DND-41 (cell line): ENCODE data around the gene ADCK1.

Experiments
- ATAC-seq: fragments of 200-7000 bp; cut with Tn5 transposase; 3 replicates; pipeline ENCODE4 v1.9.1; 2021; ENCODE audit warnings: low read depth; ENCODE audit not compliant: insufficient read depth
- DNase-seq: peaks from one replicate; pipeline ENCODE4 v3.0.0-alpha.2; 2020
- H2AFZ ChIP-seq: 2 replicates; pipeline ENCODE4 v1.6.0; 2012; ENCODE audit warnings: low read depth, low read length
- H3K27ac ChIP-seq: 2 replicates; pipeline ENCODE4 v1.5.1; 2012; ENCODE audit warnings: low read length, inconsistent platforms
- H3K27me3 ChIP-seq: fragments of 200-600 bp; sonication (generic); 2 replicates; pipeline ENCODE4 v1.6.0; 2012; ENCODE audit warnings: low read length, mild to moderate bottlenecking, inconsistent platforms; ENCODE audit not compliant: insufficient read depth, poor library complexity
- H3K36me3 ChIP-seq: 2 replicates; pipeline ENCODE4 v1.5.1; 2012; ENCODE audit warnings: low read length, inconsistent platforms; ENCODE audit not compliant: insufficient read depth
- H3K4me1 ChIP-seq: 2 replicates; pipeline ENCODE4 v1.5.1; 2012; ENCODE audit warnings: mild to moderate bottlenecking, low read length; ENCODE audit not compliant: insufficient read depth
- H3K4me2 ChIP-seq: 2 replicates; pipeline ENCODE4 v1.6.0; 2012; ENCODE audit warnings: mild to moderate bottlenecking, moderate library complexity, low read length, inconsistent platforms; ENCODE audit not compliant: insufficient read depth
- H3K4me3 ChIP-seq, 2 experiments: fragments of 200-600 bp in 1 of 2; shearing (Covaris generic) in 1 of 2; 2 replicates each; pipeline ENCODE4 v1.5.1; 2012 to 2016; ENCODE audit warnings: inconsistent platforms in 2 of 2, low read length in 2 of 2, mild to moderate bottlenecking in 2 of 2, low read depth in 1 of 2, moderate library complexity in 1 of 2
- H3K79me2 ChIP-seq: 2 replicates; pipeline ENCODE4 v1.6.0; 2012; ENCODE audit warnings: low read length, inconsistent platforms; ENCODE audit not compliant: insufficient read depth
- H3K9ac ChIP-seq: 2 replicates; pipeline ENCODE4 v1.6.0; 2012; ENCODE audit warnings: low read depth, mild to moderate bottlenecking, inconsistent platforms, low read length, moderate library complexity
- H3K9me3 ChIP-seq: 2 replicates; pipeline ENCODE4 v1.5.1; 2012; ENCODE audit warnings: low read length, moderate library complexity, mild to moderate bottlenecking, inconsistent platforms; ENCODE audit not compliant: insufficient read depth, severe bottlenecking
- H4K20me1 ChIP-seq: 2 replicates; pipeline ENCODE4 v1.6.0; 2012; ENCODE audit warnings: low read length; ENCODE audit not compliant: insufficient read depth
- EZH2 ChIP-seq: IDR thresholded peaks from 3 replicates; pipeline ENCODE4 v1.6.1; 2012; ENCODE audit warnings: borderline replicate concordance, low read depth, mild to moderate bottlenecking, moderate library complexity, low read length, inconsistent platforms; ENCODE audit not compliant: severe bottlenecking
- TF ChIP-seq, protein P1 (sequence below): IDR thresholded peaks from 2 replicates; pipeline ENCODE4 v1.5.1; 2012; ENCODE audit warnings: borderline replicate concordance, low read length, moderate library complexity, mild to moderate bottlenecking; ENCODE audit not compliant: poor library complexity, severe bottlenecking; ENCODE audit errors: extremely low read depth

The ADCK1 gene

DNA sequence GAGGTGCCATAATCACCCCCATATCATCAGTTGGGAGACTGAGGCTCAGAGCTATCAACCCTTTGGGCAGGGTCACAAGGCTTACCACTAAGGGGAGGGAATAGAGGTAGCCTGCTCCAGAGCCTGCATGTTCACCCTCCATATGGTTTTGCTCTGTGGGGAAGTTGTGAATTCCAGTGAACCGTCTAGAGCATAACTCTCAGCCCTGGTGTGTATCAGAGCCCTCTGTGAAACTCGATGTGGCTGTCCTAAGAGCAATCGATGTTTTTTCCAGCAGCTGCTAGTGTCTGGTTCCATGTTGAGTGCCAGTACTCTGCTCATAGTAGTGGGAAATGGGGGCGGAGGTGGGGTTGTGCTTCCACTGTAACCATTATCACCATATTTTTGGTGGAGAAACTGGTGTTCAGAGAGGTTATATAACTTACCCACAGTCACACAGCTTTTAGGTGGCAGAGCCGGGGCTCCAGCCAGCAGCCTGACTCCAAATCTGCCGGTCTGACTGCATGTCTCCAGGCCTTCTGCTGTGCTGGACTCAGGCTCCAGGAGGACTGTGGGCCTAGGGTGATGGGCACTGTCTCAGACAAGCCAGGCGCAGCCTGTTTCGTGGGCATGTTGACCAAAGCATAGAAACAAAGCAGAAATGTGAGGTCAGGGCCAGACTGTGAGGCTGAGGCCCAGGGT is 104.2 kb downstream of the ADCK1 start:
- ATAC-seq (no peak), DNase-seq (no peak)
- Histone ChIP-seq H3K36me3 (no peaks in the 10 kb centered on the region; the same call in 1 of the 2 replicates), H3K4me2 (no peak overlapping the region), H4K20me1 (no peaks in the 10 kb centered on the region; the same call in 1 of the 2 replicates), H3K4me3 (no peak overlapping the region), H3K4me1 (no peaks in the 10 kb centered on the region), H3K27me3 (no peaks in the 10 kb centered on the region), H3K27ac (no peak overlapping the region; the same call in 1 of the 2 replicates), H3K9me3 (no peaks in the 10 kb centered on the region), H2AFZ (no peak overlapping the region), H3K79me2 (no peaks in the 10 kb centered on the region), H3K9ac (no peak overlapping the region)
- TF ChIP-seq EZH2 = no peak
- TF ChIP-seq, protein P1, sequence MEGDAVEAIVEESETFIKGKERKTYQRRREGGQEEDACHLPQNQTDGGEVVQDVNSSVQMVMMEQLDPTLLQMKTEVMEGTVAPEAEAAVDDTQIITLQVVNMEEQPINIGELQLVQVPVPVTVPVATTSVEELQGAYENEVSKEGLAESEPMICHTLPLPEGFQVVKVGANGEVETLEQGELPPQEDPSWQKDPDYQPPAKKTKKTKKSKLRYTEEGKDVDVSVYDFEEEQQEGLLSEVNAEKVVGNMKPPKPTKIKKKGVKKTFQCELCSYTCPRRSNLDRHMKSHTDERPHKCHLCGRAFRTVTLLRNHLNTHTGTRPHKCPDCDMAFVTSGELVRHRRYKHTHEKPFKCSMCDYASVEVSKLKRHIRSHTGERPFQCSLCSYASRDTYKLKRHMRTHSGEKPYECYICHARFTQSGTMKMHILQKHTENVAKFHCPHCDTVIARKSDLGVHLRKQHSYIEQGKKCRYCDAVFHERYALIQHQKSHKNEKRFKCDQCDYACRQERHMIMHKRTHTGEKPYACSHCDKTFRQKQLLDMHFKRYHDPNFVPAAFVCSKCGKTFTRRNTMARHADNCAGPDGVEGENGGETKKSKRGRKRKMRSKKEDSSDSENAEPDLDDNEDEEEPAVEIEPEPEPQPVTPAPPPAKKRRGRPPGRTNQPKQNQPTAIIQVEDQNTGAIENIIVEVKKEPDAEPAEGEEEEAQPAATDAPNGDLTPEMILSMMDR = no peak

- ATAC-seq (no peak), DNase-seq (no peak)
- H4K20me1 ChIP-seq = no peaks in the 10 kb centered on the region; the same call in 1 of the 2 replicates
- H3K4me3 ChIP-seq = no peak overlapping the region
- H2AFZ ChIP-seq = no peak overlapping the region
- H3K4me1 ChIP-seq = no peaks in the 10 kb centered on the region
- H3K36me3 ChIP-seq = no peaks in the 10 kb centered on the region
- no peaks in the 10 kb centered on the region for H3K9me3 ChIP-seq
- H3K4me2 ChIP-seq = no peak overlapping the region
- H3K27me3 ChIP-seq = no peaks in the 10 kb centered on the region
- H3K9ac ChIP-seq = no peak overlapping the region
- no peak overlapping the region for H3K27ac ChIP-seq
- no peaks in the 10 kb centered on the region for H3K79me2 ChIP-seq
- no peak for TF ChIP-seq EZH2
- TF ChIP-seq, protein P1 = no peak
Measured at GRCh38 chr14:77906446-77906845, 106.5 kb downstream of the ADCK1 start.

DNA sequence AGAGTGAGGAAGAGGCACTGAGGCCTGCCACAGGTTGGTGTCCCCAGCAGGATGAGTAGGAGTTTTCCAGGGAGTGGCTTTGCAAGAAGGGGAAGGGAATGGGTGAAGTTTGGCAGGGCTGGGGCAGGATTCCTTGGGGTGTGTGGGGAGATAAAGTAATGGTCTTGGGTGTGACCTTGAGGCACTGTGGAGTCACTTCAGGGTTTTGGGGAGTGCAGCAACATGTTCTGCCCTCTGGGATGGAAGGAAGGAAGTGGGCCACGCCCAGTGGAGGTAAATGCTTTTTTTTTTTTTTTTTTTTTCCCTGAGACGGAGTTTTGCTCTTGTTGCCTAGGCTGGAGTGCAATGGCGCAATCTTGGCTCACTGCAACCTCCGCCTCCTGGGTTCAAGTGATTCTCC is 108.9 kb downstream of the ADCK1 start:
- Histone ChIP-seq H3K4me2 (no peak overlapping the region), H4K20me1 (no peaks in the 10 kb centered on the region), H3K27me3 (no peaks in the 10 kb centered on the region), H3K36me3 (no peaks in the 10 kb centered on the region), H3K79me2 (no peaks in the 10 kb centered on the region), H3K9me3 (no peaks in the 10 kb centered on the region), H3K4me1 (no peaks in the 10 kb centered on the region), H3K27ac (no peak overlapping the region), H3K9ac (no peak overlapping the region), H3K4me3 (no peak overlapping the region), H2AFZ (no peak overlapping the region)
- no peak for DNase-seq
- TF ChIP-seq EZH2 = no peak
- TF ChIP-seq, protein P1 = no peak
- ATAC-seq = no peak
